MG63 (cell line): ENCODE data around the gene AMPD2. TPM values are rescaled to one million over a fixed set of nuclear protein-coding genes. Genes with fewer than 3 reads are reported as not detected.

ENCODE experiments used
- DNase-seq: peaks from one replicate; pipeline ENCODE4 v3.0.0-alpha.2; 2020
- H3K27me3 ChIP-seq: fragments of 250-450 bp; sonication (Bioruptor Pico); 2 replicates; pipeline ENCODE4 v1.5.1; 2020; ENCODE audit warnings: mild to moderate bottlenecking, moderate library complexity
- H3K36me3 ChIP-seq: fragments of 250-450 bp; sonication (Bioruptor Pico); 2 replicates; pipeline ENCODE4 v1.5.1; 2020; ENCODE audit warnings: mild to moderate bottlenecking, moderate library complexity
- H3K4me3 ChIP-seq: fragments of 250-450 bp; sonication (Bioruptor Pico); 2 replicates; pipeline ENCODE4 v1.5.1; 2020; ENCODE audit warnings: mild to moderate bottlenecking, moderate library complexity
- H3K9me3 ChIP-seq: fragments of 250-450 bp; sonication (Bioruptor Pico); 2 replicates; pipeline ENCODE4 v1.5.1; 2020; ENCODE audit warnings: mild to moderate bottlenecking, moderate library complexity
- total RNA-seq: library from RNA; depleted of rRNA; stranded (reverse); fragments of >200 nt; shearing (Covaris generic); gene quantifications from 2 replicates; pipeline ENCODE4 v1.2.3, GENCODE V29; 2014; ENCODE audit warnings: low replicate concordance; rRNA removed

Gene AMPD2
- 119 and 172 TPM in 2 replicates for total RNA-seq

GRCh38 chr1:109619576-109620400 lies at the start of gene AMPD2, which contains the start of gene GNAT2:
Gene AMPD2 (plus strand): TSS chr1:109619837. CDS start chr1:109621176, 1,339 bp downstream.
Gene GNAT2 (minus strand): TSS chr1:109619616. CDS start chr1:109612870, 6,746 bp downstream.
- DNase-seq = peak; percentile 99
- peaks cover 20% of the 10 kb centered on the region for H3K36me3 ChIP-seq
- no peaks in the 10 kb centered on the region for H3K27me3 ChIP-seq
- no peaks in the 10 kb centered on the region for H3K9me3 ChIP-seq
- peak within 1 kb of the TSS; percentile 90 for H3K4me3 ChIP-seq

GRCh38 chr1:109570414-109570813 lies 49.2 kb upstream of the AMPD2 start:
- DNase-seq = no peak
- H3K27me3 ChIP-seq = no peaks in the 10 kb centered on the region
- H3K9me3 ChIP-seq = no peaks in the 10 kb centered on the region
- H3K36me3 ChIP-seq = peaks cover 20% of the 10 kb centered on the region
- no peak overlapping the region for H3K4me3 ChIP-seq

GRCh38 chr1:109573785-109574184 lies 45.9 kb upstream of the AMPD2 start:
- H3K36me3 ChIP-seq = peaks cover 34% of the 10 kb centered on the region
- no peaks in the 10 kb centered on the region for H3K9me3 ChIP-seq
- H3K27me3 ChIP-seq = no peaks in the 10 kb centered on the region
- no peak for DNase-seq
- no peak overlapping the region for H3K4me3 ChIP-seq

GRCh38 chr1:109578947-109579443 lies 40.6 kb upstream of the AMPD2 start:
- Histone ChIP-seq H3K27me3 (no peaks in the 10 kb centered on the region), H3K36me3 (peaks cover 62% of the 10 kb centered on the region)
- DNase-seq = peak; percentile 82

GRCh38 chr1:109579491-109579890 lies 40.1 kb upstream of the AMPD2 start:
- Histone ChIP-seq H3K27me3 (no peaks in the 10 kb centered on the region), H3K4me3 (no peak overlapping the region), H3K9me3 (no peaks in the 10 kb centered on the region), H3K36me3 (peaks cover 64% of the 10 kb centered on the region)
- peak; percentile 83 for DNase-seq

More at GRCh38 chr1:109578947-109579443, 40.6 kb upstream of the AMPD2 start:
- Histone ChIP-seq H3K9me3 (no peaks in the 10 kb centered on the region), H3K4me3 (no peak overlapping the region)

GRCh38 chr1:109582021-109582420 lies 37.6 kb upstream of the AMPD2 start:
- H3K4me3 ChIP-seq = no peak overlapping the region
- no peak for DNase-seq
- no peaks in the 10 kb centered on the region for H3K9me3 ChIP-seq
- H3K27me3 ChIP-seq = no peaks in the 10 kb centered on the region
- H3K36me3 ChIP-seq = peaks cover 73% of the 10 kb centered on the region

- H3K36me3 ChIP-seq = peaks cover 91% of the 10 kb centered on the region
These were observed 34.9 kb upstream of the AMPD2 start for GRCh38 chr1:109584766-109585165.

GRCh38 chr1:109586055-109586454 lies 33.6 kb upstream of the AMPD2 start:
- Histone ChIP-seq H3K9me3 (no peaks in the 10 kb centered on the region), H3K4me3 (no peak overlapping the region), H3K27me3 (no peaks in the 10 kb centered on the region), H3K36me3 (peaks cover 89% of the 10 kb centered on the region)
- no peak for DNase-seq

More at GRCh38 chr1:109584766-109585165, 34.9 kb upstream of the AMPD2 start:
- Histone ChIP-seq H3K4me3 (no peak overlapping the region), H3K27me3 (no peaks in the 10 kb centered on the region), H3K9me3 (no peaks in the 10 kb centered on the region)
- no peak for DNase-seq

DNA sequence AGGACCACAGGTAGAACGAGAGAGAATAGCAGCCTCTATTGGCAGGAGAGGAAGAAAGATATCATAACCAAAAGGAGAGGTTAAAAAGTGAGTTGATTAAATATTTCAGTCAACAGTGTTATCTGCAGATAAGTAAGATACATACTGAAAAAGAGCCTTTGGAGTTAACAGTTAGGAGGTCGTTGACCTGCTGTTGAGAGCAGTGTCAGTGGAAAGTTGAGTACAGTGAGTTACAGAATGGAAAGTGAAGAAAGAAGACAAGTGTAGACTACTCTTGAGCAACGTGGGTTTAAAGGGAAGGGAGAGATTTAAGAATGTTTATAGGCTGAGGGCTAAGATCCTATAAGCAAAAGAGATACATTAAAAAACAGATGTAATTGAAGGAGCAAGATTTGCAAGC lies 30.5 kb upstream of the AMPD2 start:
- Histone ChIP-seq H3K9me3 (no peaks in the 10 kb centered on the region), H3K4me3 (no peak overlapping the region), H3K27me3 (no peaks in the 10 kb centered on the region), H3K36me3 (peaks cover 96% of the 10 kb centered on the region)
- DNase-seq = no peak

GRCh38 chr1:109589679-109590078 lies 30.0 kb upstream of the AMPD2 start:
- no peaks in the 10 kb centered on the region for H3K9me3 ChIP-seq
- peaks cover 93% of the 10 kb centered on the region for H3K36me3 ChIP-seq
- H3K27me3 ChIP-seq = no peaks in the 10 kb centered on the region
- H3K4me3 ChIP-seq = no peak overlapping the region
- no peak for DNase-seq

GRCh38 chr1:109592916-109593315 lies 26.7 kb upstream of the AMPD2 start:
- peaks cover 94% of the 10 kb centered on the region for H3K36me3 ChIP-seq
- H3K9me3 ChIP-seq = no peaks in the 10 kb centered on the region
- no peaks in the 10 kb centered on the region for H3K27me3 ChIP-seq
- H3K4me3 ChIP-seq = no peak overlapping the region
- DNase-seq = no peak

DNA sequence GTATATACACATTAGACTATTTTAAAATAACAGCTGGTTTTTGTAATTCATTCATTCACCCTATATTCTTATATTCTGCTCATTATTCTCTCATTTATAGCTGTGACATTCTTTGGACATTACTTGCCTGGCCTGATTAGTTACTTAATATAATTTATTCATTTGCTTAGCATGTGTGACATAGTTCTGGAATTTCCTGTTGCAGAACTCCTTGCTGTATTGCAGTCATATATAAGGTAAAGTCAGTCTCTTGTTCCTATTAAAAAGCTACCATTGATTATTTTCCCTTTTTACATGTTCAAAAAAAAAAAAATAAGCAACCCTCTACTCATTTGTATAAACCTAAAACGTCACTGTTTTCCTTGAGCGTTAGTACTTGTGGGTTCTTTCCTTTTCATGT lies 24.1 kb upstream of the AMPD2 start:
- no peaks in the 10 kb centered on the region for H3K9me3 ChIP-seq
- no peaks in the 10 kb centered on the region for H3K27me3 ChIP-seq
- no peak overlapping the region for H3K4me3 ChIP-seq
- no peak for DNase-seq
- peaks cover 86% of the 10 kb centered on the region for H3K36me3 ChIP-seq

GRCh38 chr1:109598156-109598555 lies 21.5 kb upstream of the AMPD2 start:
- Histone ChIP-seq H3K4me3 (no peak overlapping the region), H3K27me3 (no peaks in the 10 kb centered on the region), H3K9me3 (no peaks in the 10 kb centered on the region), H3K36me3 (peaks cover 71% of the 10 kb centered on the region)
- DNase-seq = no peak

DNA sequence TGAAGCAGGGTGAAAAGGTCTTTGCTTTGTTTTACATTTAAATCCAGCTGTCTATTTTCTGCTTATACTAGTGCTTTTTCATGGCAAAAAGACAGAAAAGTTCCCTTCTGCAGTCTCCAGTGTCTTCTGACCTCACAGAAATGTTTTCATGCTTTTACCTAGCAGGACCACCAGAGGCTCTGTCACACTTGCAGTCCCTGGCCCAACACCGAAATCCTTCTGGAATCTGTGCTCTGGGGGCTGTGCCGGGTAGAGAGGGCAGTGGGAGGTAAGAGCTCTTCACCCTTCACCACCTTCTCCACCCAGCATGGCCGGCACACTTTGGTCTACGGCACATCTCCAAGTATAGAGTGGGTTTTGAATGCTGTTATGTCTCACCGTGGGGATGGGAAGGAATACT lies 21.0 kb upstream of the AMPD2 start:
- Histone ChIP-seq H3K27me3 (no peaks in the 10 kb centered on the region), H3K4me3 (no peak overlapping the region), H3K9me3 (no peaks in the 10 kb centered on the region), H3K36me3 (peaks cover 71% of the 10 kb centered on the region)
- DNase-seq = no peak

- DNase-seq = no peak
- Histone ChIP-seq H3K4me3 (no peak overlapping the region), H3K36me3 (peaks cover 55% of the 10 kb centered on the region), H3K9me3 (no peaks in the 10 kb centered on the region), H3K27me3 (no peaks in the 10 kb centered on the region)
These were observed 16.4 kb upstream of the AMPD2 start for GRCh38 chr1:109603229-109603628.

DNA sequence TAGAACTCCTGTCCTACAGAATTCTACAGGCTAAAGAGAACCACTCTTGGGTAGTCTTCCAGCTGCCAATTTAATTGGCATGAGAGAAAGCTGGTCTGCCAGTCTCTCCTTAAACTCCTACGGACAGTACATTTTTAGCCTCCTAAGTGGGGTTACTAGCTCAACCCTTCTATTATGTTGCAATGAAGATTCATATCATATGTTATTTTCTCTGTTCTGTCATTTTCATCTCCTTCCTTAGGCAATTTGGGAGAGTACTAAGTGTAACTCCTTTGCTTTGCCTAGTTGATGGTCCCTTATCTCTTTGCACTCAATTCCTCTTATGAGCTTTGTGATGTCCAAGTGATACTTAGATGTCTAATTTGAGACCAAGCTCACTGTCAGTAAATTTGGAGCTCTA lies 14.3 kb upstream of the AMPD2 start:
- Histone ChIP-seq H3K9me3 (no peaks in the 10 kb centered on the region), H3K36me3 (peaks cover 44% of the 10 kb centered on the region), H3K4me3 (no peak overlapping the region), H3K27me3 (no peaks in the 10 kb centered on the region)
- DNase-seq = no peak

GRCh38 chr1:109609881-109610280 lies 9.8 kb upstream of the AMPD2 start:
- H3K36me3 ChIP-seq = peaks cover 14% of the 10 kb centered on the region
- DNase-seq = no peak
- H3K27me3 ChIP-seq = no peaks in the 10 kb centered on the region
- H3K9me3 ChIP-seq = no peaks in the 10 kb centered on the region
- H3K4me3 ChIP-seq = no peak overlapping the region
